GM12878 (cell line): Measurements from ENCODE around the gene ENOX1. TPM values are rescaled to one million over a fixed set of nuclear protein-coding genes. Genes with fewer than 3 reads are reported as not detected.

Experiments used
- ATAC-seq: fragments of 200-7000 bp; cut with Tn5 transposase; 3 replicates; pipeline ENCODE4 v1.9.1; 2020; ENCODE audit warnings: mild to moderate bottlenecking, moderate library complexity
- BruUV-seq: library from RNA; stranded (reverse); fragments of 400-500 nt; replicated peaks from 2 replicates; lab custom pipeline; 2021; lab: Mats Ljungman, UMichigan
- CTCF ChIA-PET: fragments of 300-600 bp; sonication (Branson Sonifier 250); formaldehyde crosslinking; extraction: SDS; loops from one replicate; lab custom pipeline; 2021; ENCODE audit warnings: inconsistent platforms; lab: Yijun Ruan, JAX
- POLR2A ChIA-PET: fragments of 350-600 bp; formaldehyde crosslinking; extraction: SDS; loops from one replicate; lab custom pipeline; 2021; ENCODE audit warnings: inconsistent platforms; lab: Charles Lee
- RAD21 ChIA-PET: fragments of 300-600 bp; sonication (Branson Sonifier 250); formaldehyde crosslinking; loops from one replicate; lab custom pipeline; 2023; ENCODE audit warnings: antibody characterized with exemption; ENCODE audit not compliant: unreplicated experiment; lab: Charles Lee
- SMC1A ChIA-PET: fragments of 300-600 bp; sonication (Branson Sonifier 250); formaldehyde crosslinking; loops from one replicate; lab custom pipeline; 2023; ENCODE audit not compliant: unreplicated experiment, uncharacterized antibody; lab: Charles Lee
- DNase-seq: peaks from one replicate; pipeline ENCODE4 v3.0.0-alpha.2; 2011; ENCODE audit warnings: low read depth, low spot score
- FAIRE-seq: peaks from 3 replicates; lab custom pipeline; 2011; peaks lifted over from hg19 to GRCh38; lab: Jason Lieb, UNC
- H2AFZ ChIP-seq: 2 replicates; pipeline ENCODE4 v1.6.0; 2011; ENCODE audit warnings: low read depth, low read length, control low read depth; ENCODE audit not compliant: control insufficient read depth
- H3K27ac ChIP-seq: 2 replicates; pipeline ENCODE4 v1.5.1; 2011; ENCODE audit warnings: control low read depth; ENCODE audit not compliant: control insufficient read depth, insufficient read depth
- H3K27me3 ChIP-seq, 2 experiments: replicated peaks in 1 of 2; 2 replicates each; pipeline versions ENCODE4 v1.6.0 to v1.6.1; 2011; ENCODE audit warnings: low read length in 1 of 2; ENCODE audit not compliant: control insufficient read depth in 2 of 2, insufficient read depth in 2 of 2
- H3K36me3 ChIP-seq, 2 experiments: 2 replicates each; pipeline ENCODE4 v1.5.1; 2011; ENCODE audit warnings: low read length in 1 of 2; ENCODE audit not compliant: control insufficient read depth in 2 of 2, insufficient read depth in 2 of 2
- H3K4me1 ChIP-seq: 2 replicates; pipeline ENCODE4 v1.6.1; 2011; ENCODE audit warnings: mild to moderate bottlenecking, low read length, moderate library complexity, mixed read lengths; ENCODE audit not compliant: control insufficient read depth, insufficient read depth
- H3K4me2 ChIP-seq: 2 replicates; pipeline ENCODE4 v1.6.0; 2011; ENCODE audit warnings: control low read depth; ENCODE audit not compliant: control insufficient read depth, insufficient read depth
- H3K4me3 ChIP-seq: fragments of 200-600 bp; sonication (generic); 2 replicates; pipeline ENCODE4 v1.5.1; 2016
- H3K79me2 ChIP-seq: 2 replicates; pipeline ENCODE4 v1.6.0; 2011; ENCODE audit warnings: low read length; ENCODE audit not compliant: control insufficient read depth, insufficient read depth
- H3K9ac ChIP-seq: 2 replicates; pipeline ENCODE4 v1.8.0; 2011; ENCODE audit warnings: low read length, control low read depth, mixed read lengths; ENCODE audit not compliant: control insufficient read depth, insufficient read depth
- H3K9me3 ChIP-seq: replicated peaks from 3 replicates; pipeline ENCODE4 v1.5.1; 2011; ENCODE audit warnings: mild to moderate bottlenecking, low read length; ENCODE audit not compliant: control insufficient read depth, insufficient read depth
- H4K20me1 ChIP-seq: 2 replicates; pipeline ENCODE4 v1.6.0; 2011; ENCODE audit not compliant: control insufficient read depth, insufficient read depth
- BCL11A ChIP-seq: IDR thresholded peaks from 2 replicates; pipeline ENCODE4 v1.6.1; 2011; ENCODE audit warnings: low read depth, low read length
- GABPA ChIP-seq: IDR thresholded peaks from 2 replicates; pipeline ENCODE4 v1.6.1; 2014; ENCODE audit warnings: antibody characterized with exemption, low read depth, mild to moderate bottlenecking, inconsistent platforms
- MTA2 ChIP-seq: fragments of 450-650 bp; IDR thresholded peaks from 2 replicates; pipeline ENCODE4 v1.6.1; 2016; ENCODE audit warnings: low read depth, mild to moderate bottlenecking, moderate library complexity
- NFIC ChIP-seq: IDR thresholded peaks from 2 replicates; pipeline ENCODE4 v1.6.1; 2012; ENCODE audit warnings: low read depth, mild to moderate bottlenecking, inconsistent platforms, low read length, moderate library complexity
- NR2C1 ChIP-seq: fragments of 450-650 bp; IDR thresholded peaks from 2 replicates; pipeline ENCODE4 v1.6.1; 2017; ENCODE audit warnings: antibody characterized with exemption, mild to moderate bottlenecking, moderate library complexity
- NR2F1 ChIP-seq: fragments of 450-650 bp; conservative IDR thresholded peaks from 2 replicates; pipeline ENCODE4 v1.6.1; 2017; ENCODE audit warnings: mild to moderate bottlenecking
- NRF1 ChIP-seq: conservative IDR thresholded peaks from 2 replicates; pipeline ENCODE4 v1.6.1; 2011; ENCODE audit warnings: mild to moderate bottlenecking, low read depth, low read length, improper control_type of control experiment
- RAD21 ChIP-seq: IDR thresholded peaks from 2 replicates; pipeline ENCODE4 v1.6.1; 2011; ENCODE audit warnings: mild to moderate bottlenecking, low read depth, low read length, moderate library complexity; ENCODE audit not compliant: insufficient read depth
- RELA ChIP-seq: fragments of 450-650 bp; IDR thresholded peaks from 2 replicates; pipeline ENCODE4 v1.8.0; 2014; ENCODE audit warnings: borderline replicate concordance; ENCODE audit not compliant: partially characterized antibody
- SMARCA5 ChIP-seq: fragments of 450-650 bp; IDR thresholded peaks from 2 replicates; pipeline ENCODE4 v1.6.1; 2017; ENCODE audit warnings: mild to moderate bottlenecking
- SUZ12 ChIP-seq: fragments of 200-600 bp; sonication (generic); IDR thresholded peaks from one replicate; pipeline ENCODE4 v1.6.1; 2018; ENCODE audit warnings: antibody characterized with exemption, mild to moderate bottlenecking; ENCODE audit not compliant: unreplicated experiment
- YY1 ChIP-seq: IDR thresholded peaks from 2 replicates; pipeline ENCODE4 v1.6.1; 2011; ENCODE audit warnings: low read depth, mild to moderate bottlenecking, low read length
- ZBED1 ChIP-seq: IDR thresholded peaks from 2 replicates; pipeline ENCODE4 v1.6.1; 2016; ENCODE audit warnings: borderline replicate concordance
- WGBS: methylation state at CpG from one replicate; pipeline ENCODE4 v1.1.6; 2016; ENCODE audit warnings: low lambda C conversion rate; ENCODE audit not compliant: insufficient replicate concordance, insufficient coverage; ENCODE audit errors: missing lambda C conversion rate; 5-methylcytosine and 5-hydroxymethylcytosine counted together
- in situ Hi-C: fragments of 300-500 bp; cut with MboI; formaldehyde crosslinking; loops from 9 replicates; pipeline ENCODE4 v1.14.3; 2018; ENCODE audit warnings: mixed read lengths
- intact Hi-C: fragments of 100-400 bp; cut with micrococcal nuclease; formaldehyde crosslinking; loops from one replicate; pipeline ENCODE4 v1.14.2; 2022; ENCODE audit not compliant: unreplicated experiment
- polyA plus RNA-seq, 11 experiments: library from polyadenylated mRNA; depleted of rRNA in 4 of 11; unstranded in 6 of 11; stranded (reverse) in 5 of 11; fragments of >200 nt; fragmentation: Nextera tagmentation in 4 of 11; fragmentation: Illumina TruSeq in 1 of 11; extraction: Ambion mirVana in 4 of 11; extraction: Trizol in 1 of 11; gene quantifications; 1 replicate in 1 of 11; 2 replicates in 10 of 11; pipeline versions ENCODE4 v1.2.1 to v1.2.3, GENCODE V29; 2011 to 2016; ENCODE audit warnings: inconsistent platforms in 2 of 11, missing spikeins in 2 of 11, low read depth in 1 of 11
- total RNA-seq, 4 experiments: library from RNA; depleted of rRNA in 3 of 4; stranded (reverse); fragments of >200 nt in 3 of 4; fragmentation: Illumina TruSeq in 1 of 4; extraction: Trizol in 1 of 4; gene quantifications; 2 replicates each; pipeline versions ENCODE4 v1.2.1 to v1.2.3, GENCODE V29; 2013 to 2021
- TF ChIP-seq, protein P1 (sequence below): fragments of 450-650 bp; conservative IDR thresholded peaks from 2 replicates; pipeline ENCODE4 v1.6.1; 2017; ENCODE audit warnings: mild to moderate bottlenecking, moderate library complexity
- TF ChIP-seq, protein P2 (sequence below): IDR thresholded peaks from 2 replicates; pipeline ENCODE4 v1.6.1; 2011; ENCODE audit warnings: borderline replicate concordance, low read depth, mild to moderate bottlenecking, moderate library complexity, mixed read lengths, low read length; ENCODE audit not compliant: insufficient read depth; ENCODE audit errors: extremely low read length

ENOX1 gene
- total and polyA plus RNA-seq, 10 of the 15 experiments (the other 5 are each of a cell fraction or from before 2014, with no cell fraction given) = 0.11 to 0.26 (median 0.15) TPM

DNA sequence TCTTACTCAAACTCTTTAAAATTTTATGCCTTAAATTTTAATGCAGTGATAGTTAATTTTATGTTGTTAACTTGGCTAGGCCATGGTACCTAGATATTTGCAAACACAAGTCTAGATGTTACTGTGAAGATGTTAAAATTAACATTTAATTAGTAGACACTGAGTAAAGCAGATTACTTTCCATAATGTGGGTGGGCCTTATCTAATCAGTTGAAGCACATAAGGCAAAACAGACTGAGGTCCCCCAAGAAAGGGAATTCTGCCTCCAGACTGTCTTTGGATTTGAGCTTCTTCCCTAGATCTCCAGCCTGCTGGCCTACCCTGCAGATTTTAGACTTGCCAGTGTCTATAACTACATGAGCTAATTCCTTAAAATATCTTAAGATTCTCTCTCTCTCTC lies 294.0 kb downstream of the ENOX1 start (continued):
- TF ChIP-seq, protein P1, sequence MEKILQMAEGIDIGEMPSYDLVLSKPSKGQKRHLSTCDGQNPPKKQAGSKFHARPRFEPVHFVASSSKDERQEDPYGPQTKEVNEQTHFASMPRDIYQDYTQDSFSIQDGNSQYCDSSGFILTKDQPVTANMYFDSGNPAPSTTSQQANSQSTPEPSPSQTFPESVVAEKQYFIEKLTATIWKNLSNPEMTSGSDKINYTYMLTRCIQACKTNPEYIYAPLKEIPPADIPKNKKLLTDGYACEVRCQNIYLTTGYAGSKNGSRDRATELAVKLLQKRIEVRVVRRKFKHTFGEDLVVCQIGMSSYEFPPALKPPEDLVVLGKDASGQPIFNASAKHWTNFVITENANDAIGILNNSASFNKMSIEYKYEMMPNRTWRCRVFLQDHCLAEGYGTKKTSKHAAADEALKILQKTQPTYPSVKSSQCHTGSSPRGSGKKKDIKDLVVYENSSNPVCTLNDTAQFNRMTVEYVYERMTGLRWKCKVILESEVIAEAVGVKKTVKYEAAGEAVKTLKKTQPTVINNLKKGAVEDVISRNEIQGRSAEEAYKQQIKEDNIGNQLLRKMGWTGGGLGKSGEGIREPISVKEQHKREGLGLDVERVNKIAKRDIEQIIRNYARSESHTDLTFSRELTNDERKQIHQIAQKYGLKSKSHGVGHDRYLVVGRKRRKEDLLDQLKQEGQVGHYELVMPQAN = no peak
- no peak for TF ChIP-seq NR2C1
- no peak for TF ChIP-seq RAD21
- TF ChIP-seq NFIC = no peak
- TF ChIP-seq NRF1 = no peak
- TF ChIP-seq ZBED1 = no peak
- no peak for TF ChIP-seq MTA2
- TF ChIP-seq, all 136 proteins: peak for 0

DNA sequence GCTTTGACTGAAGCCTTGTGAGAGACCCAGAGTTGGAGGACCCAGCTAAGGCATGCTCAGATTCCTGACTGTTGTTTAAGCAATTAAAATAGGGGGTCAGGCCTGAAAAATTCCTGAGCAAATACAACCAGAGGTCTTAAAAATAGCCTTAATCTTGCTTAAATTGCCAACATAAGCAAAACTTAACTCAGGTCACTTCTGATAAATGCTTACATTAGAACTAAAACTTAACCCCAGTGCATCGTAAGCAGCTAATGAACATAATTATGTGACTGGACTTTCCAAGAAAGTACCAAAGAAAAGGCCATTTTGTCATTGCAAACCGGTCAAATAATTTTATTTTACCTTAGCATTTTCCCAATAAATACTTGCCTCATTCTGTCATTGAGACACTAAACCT lies 294.5 kb downstream of the ENOX1 start:
- Histone ChIP-seq H3K4me3 (no peak overlapping the region), H3K9me3 (no peaks in the 10 kb centered on the region), H3K9ac (no peak overlapping the region), H4K20me1 (no peaks in the 10 kb centered on the region), H3K27me3 (no peaks in the 10 kb centered on the region; a peak in 2 of 4 replicates), H3K27ac (no peak overlapping the region), H3K4me1 (no peaks in the 10 kb centered on the region), H3K79me2 (no peaks in the 10 kb centered on the region), H2AFZ (no peak overlapping the region), H3K4me2 (no peak overlapping the region), H3K36me3 (no peaks in the 10 kb centered on the region)
- DNase-seq (no peak), FAIRE-seq (no peak), ATAC-seq (no peak)
- ChIA-PET RAD21 (no interaction called here), CTCF (interaction anchor here (0.9 kb wide), 1 partner anchor 520 kb away, joined by 3 read pairs; no protein-coding TSS in a partner anchor), SMC1A (interaction anchor here (1.2 kb wide), 1 partner anchor 10 kb away, joined by 3 read pairs; no protein-coding TSS in a partner anchor), POLR2A (no interaction called here)
- 58% methylated on average over 2 of the region's 2 CpGs for WGBS
- TF ChIP-seq, protein P2, sequence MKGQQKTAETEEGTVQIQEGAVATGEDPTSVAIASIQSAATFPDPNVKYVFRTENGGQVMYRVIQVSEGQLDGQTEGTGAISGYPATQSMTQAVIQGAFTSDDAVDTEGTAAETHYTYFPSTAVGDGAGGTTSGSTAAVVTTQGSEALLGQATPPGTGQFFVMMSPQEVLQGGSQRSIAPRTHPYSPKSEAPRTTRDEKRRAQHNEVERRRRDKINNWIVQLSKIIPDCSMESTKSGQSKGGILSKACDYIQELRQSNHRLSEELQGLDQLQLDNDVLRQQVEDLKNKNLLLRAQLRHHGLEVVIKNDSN = no peak
- no peak for TF ChIP-seq RELA
- no peak for TF ChIP-seq NR2F1
- no peak for TF ChIP-seq SUZ12
- TF ChIP-seq BCL11A = no peak
- no peak for TF ChIP-seq GABPA
- TF ChIP-seq YY1 = no peak
- TF ChIP-seq SMARCA5 = no peak
- intact Hi-C loops (no loop called here), in situ Hi-C loops (no loop called here)
- BruUV-seq = no TSS peak
